Osteoblast (primary cell): ENCODE results near the gene ACAD8. TPM values are rescaled to one million over a fixed set of nuclear protein-coding genes. Genes with fewer than 3 reads are reported as not detected.
A peak's percentile ranks its signal among the peaks of the same experiment; 100 is the strongest.

Experiments used
- DNase-seq: peaks from one replicate; pipeline ENCODE4 v3.0.0; 2011; ENCODE audit warnings: low spot score, mixed read lengths; ENCODE audit not compliant: insufficient read length; ENCODE audit errors: missing footprints
- H2AFZ ChIP-seq: 2 replicates; pipeline ENCODE4 v1.6.0; 2011; ENCODE audit warnings: mild to moderate bottlenecking, low read length
- H3K27ac ChIP-seq: 2 replicates; pipeline ENCODE4 v1.5.1; 2011; ENCODE audit warnings: mild to moderate bottlenecking, low read depth, low read length, moderate library complexity
- H3K27me3 ChIP-seq: 2 replicates; pipeline ENCODE4 v1.6.0; 2012; ENCODE audit warnings: mild to moderate bottlenecking, control low read depth, inconsistent platforms, low read length, moderate library complexity; ENCODE audit not compliant: insufficient read depth
- H3K36me3 ChIP-seq: 2 replicates; pipeline ENCODE4 v1.5.1; 2011; ENCODE audit warnings: mild to moderate bottlenecking, low read length, control low read depth, moderate library complexity; ENCODE audit not compliant: insufficient read depth
- H3K4me1 ChIP-seq: 2 replicates; pipeline ENCODE4 v1.5.1; 2011; ENCODE audit warnings: mild to moderate bottlenecking, low read length, control low read depth, moderate library complexity; ENCODE audit not compliant: insufficient read depth
- H3K4me2 ChIP-seq: 2 replicates; pipeline ENCODE4 v1.6.0; 2011; ENCODE audit warnings: mild to moderate bottlenecking, low read length; ENCODE audit not compliant: insufficient read depth
- H3K4me3 ChIP-seq: fragments of 200-600 bp; sonication (generic); 3 replicates; pipeline ENCODE4 v1.5.1; 2012; ENCODE audit warnings: mild to moderate bottlenecking, low read length, inconsistent platforms; ENCODE audit not compliant: insufficient read depth
- H3K79me2 ChIP-seq: 2 replicates; pipeline ENCODE4 v1.6.0; 2012; ENCODE audit warnings: mild to moderate bottlenecking, low read length, control low read depth, inconsistent platforms; ENCODE audit not compliant: insufficient read depth
- H3K9me3 ChIP-seq: 2 replicates; pipeline ENCODE4 v1.5.1; 2011; ENCODE audit warnings: low read depth, low read length, control low read depth
- H4K20me1 ChIP-seq: 2 replicates; pipeline ENCODE4 v1.6.0; 2012; ENCODE audit warnings: mild to moderate bottlenecking, low read length, control low read depth; ENCODE audit not compliant: insufficient read depth
- total RNA-seq: library from RNA; depleted of rRNA; stranded (reverse); fragments of >200 nt; gene quantifications from 2 replicates; pipeline ENCODE4 v1.2.3, GENCODE V29; 2012
- TF ChIP-seq, protein P1 (sequence below): IDR thresholded peaks from 2 replicates; pipeline ENCODE4 v1.5.1; 2011; ENCODE audit warnings: mild to moderate bottlenecking, low read depth, low read length, moderate library complexity; ENCODE audit errors: extremely low read depth

ACAD8 gene
- total RNA-seq, 1 donor: 17.7 TPM

DNA sequence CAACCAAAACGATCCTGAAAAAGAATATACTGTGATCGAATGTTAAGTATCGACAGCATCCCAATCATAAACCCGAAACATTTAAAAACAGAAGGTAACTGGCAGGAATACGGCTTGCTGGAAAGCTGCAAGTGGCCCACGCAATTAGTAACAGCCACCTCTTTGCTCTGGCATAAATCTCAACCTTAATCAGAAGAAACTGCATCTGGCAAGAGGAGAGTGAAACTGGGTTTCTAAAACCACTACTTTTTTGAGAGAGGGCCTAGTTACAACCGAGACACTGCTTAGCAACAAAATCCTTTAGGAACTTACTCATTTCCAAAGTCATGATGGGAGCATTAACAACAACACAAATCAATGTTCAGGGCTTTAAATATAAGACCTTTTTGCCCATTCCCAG, 37.5 kb upstream of the ACAD8 start:
- no peak for DNase-seq
- Histone ChIP-seq H4K20me1 (no peaks in the 10 kb centered on the region), H3K79me2 (peaks cover 57% of the 10 kb centered on the region), H3K4me3 (no peak overlapping the region), H3K27me3 (no peaks in the 10 kb centered on the region), H3K4me2 (no peak overlapping the region), H3K27ac (no peak overlapping the region), H2AFZ (peak overlapping the region; percentile 49), H3K36me3 (peaks cover 13% of the 10 kb centered on the region), H3K9me3 (no peaks in the 10 kb centered on the region), H3K4me1 (no peaks in the 10 kb centered on the region)
- TF ChIP-seq, protein P1, sequence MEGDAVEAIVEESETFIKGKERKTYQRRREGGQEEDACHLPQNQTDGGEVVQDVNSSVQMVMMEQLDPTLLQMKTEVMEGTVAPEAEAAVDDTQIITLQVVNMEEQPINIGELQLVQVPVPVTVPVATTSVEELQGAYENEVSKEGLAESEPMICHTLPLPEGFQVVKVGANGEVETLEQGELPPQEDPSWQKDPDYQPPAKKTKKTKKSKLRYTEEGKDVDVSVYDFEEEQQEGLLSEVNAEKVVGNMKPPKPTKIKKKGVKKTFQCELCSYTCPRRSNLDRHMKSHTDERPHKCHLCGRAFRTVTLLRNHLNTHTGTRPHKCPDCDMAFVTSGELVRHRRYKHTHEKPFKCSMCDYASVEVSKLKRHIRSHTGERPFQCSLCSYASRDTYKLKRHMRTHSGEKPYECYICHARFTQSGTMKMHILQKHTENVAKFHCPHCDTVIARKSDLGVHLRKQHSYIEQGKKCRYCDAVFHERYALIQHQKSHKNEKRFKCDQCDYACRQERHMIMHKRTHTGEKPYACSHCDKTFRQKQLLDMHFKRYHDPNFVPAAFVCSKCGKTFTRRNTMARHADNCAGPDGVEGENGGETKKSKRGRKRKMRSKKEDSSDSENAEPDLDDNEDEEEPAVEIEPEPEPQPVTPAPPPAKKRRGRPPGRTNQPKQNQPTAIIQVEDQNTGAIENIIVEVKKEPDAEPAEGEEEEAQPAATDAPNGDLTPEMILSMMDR: no peak

DNA sequence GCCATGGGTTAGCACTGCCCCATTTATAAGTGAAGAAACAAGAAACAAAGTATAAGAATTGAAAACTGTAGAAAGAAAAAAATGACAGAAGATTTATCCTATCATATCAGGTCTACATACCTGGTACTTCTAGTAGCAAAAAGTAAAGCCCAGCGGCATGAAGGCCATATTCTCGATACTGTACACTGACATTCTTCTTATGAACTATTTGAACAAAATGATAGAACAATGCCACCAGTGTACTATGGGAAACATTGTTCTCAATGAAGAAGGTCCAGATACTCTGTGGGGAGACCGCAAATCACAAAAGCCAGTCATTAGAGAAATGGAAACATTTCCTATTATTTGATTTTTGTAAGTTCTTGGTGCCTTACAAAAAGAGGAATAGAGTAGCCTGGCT, 36.6 kb upstream of the ACAD8 start:
- H3K79me2 ChIP-seq: peaks cover 61% of the 10 kb centered on the region
- no peaks in the 10 kb centered on the region for H3K4me1 ChIP-seq
- no peak for DNase-seq
- no peaks in the 10 kb centered on the region for H3K9me3 ChIP-seq
- TF ChIP-seq, protein P1: no peak
- no peak overlapping the region for H2AFZ ChIP-seq
- no peak overlapping the region for H3K4me3 ChIP-seq
- H3K4me2 ChIP-seq: no peak overlapping the region
- H4K20me1 ChIP-seq: no peaks in the 10 kb centered on the region
- H3K27ac ChIP-seq: no peak overlapping the region
- no peaks in the 10 kb centered on the region for H3K27me3 ChIP-seq
- peaks cover 13% of the 10 kb centered on the region for H3K36me3 ChIP-seq

DNA sequence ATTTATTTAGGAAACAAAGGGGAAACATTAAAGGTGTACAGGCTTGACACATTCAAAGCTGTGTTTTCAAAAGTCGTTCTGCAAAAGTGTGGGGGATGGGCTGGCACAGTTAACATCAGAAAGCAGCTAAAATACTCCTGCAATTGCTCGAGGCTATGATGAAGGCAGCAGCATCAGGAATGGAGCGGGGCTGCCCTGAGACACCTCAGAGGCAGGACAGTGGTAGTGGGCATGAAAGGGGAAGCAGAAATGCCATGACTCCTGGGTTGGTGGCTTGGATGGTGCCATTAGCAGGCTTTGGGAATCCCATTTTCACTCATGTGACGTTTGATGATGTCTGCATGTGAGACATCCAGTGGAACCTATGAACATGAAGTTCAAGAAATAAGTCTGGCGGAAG, 30.2 kb upstream of the ACAD8 start:
- Histone ChIP-seq H3K27me3 (no peaks in the 10 kb centered on the region), H3K27ac (peak overlapping the region; percentile 94), H4K20me1 (peaks cover 27% of the 10 kb centered on the region), H2AFZ (peak overlapping the region; percentile 63), H3K9me3 (no peaks in the 10 kb centered on the region), H3K4me2 (peak overlapping the region; percentile 99), H3K4me1 (peaks cover 20% of the 10 kb centered on the region), H3K36me3 (peaks cover 10% of the 10 kb centered on the region), H3K79me2 (peaks cover 75% of the 10 kb centered on the region), H3K4me3 (peak overlapping the region; percentile 97)
- TF ChIP-seq, protein P1: no peak
- DNase-seq: no peak

DNA sequence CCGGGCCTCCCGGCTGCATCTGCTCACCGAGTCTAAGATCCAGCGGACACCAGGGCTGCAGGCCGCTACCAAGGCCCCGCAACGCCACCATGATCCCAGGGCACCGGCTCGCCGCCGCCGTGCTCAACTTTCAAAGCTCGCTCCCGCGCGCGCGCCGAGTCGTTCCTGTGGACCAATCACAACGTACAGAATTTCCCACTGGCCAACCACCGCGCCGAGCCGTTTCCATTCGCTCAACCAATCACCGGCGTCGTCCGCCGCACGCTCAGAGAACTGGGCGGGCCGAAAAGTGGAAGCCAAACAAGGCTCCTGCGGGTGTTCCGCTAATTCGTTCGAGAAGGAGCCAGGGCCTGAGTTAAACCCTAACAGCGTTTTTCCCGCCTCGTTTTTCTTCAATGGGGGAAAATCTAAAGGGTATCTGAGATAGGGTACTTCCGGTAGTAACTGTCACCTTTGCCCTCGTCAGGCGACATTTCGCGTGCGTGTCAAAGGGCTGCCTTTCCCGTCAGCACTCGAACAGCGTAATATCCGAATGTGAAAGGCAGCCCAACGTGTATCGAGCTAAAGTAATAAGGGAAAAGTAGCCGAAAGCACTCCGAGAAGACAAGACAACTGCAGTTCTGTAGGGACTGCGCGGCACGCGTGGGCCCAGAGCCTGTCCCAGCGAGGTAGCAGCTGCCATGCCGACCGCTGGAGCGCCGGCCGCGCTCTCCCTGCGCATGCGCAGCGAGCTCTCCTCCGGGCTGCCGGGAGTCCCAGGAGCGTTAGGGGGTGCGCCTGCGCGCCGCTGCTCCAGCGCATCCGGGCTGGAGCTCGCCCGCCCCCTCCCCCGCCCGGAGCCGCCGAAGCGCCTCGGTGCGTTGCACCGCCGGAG, 29.3 kb upstream of the ACAD8 start, which contains the start of the genes NCAPD3 and VPS26B:
TSS of gene NCAPD3 (minus strand) at position 132 of the 874 bp plus-strand sequence. CDS start at position 91, 41 bp downstream.
TSS of gene VPS26B (plus strand) at position 836 of the 874 bp plus-strand sequence. CDS start 452 bp downstream, outside the sequence.
- TF ChIP-seq, protein P1: no peak

More for the DNA sequence above, 29.3 kb upstream of the ACAD8 start, which contains the start of the genes NCAPD3 and VPS26B:
- Histone ChIP-seq H4K20me1 (peaks cover 34% of the 10 kb centered on the region), H3K4me1 (peaks cover 20% of the 10 kb centered on the region), H3K79me2 (peaks cover 80% of the 10 kb centered on the region), H3K36me3 (peaks cover 8% of the 10 kb centered on the region), H3K27me3 (no peaks in the 10 kb centered on the region), H3K4me3 (peak within 1 kb of the TSS; percentile 97), H3K27ac (peak within 1 kb of the TSS; percentile 94), H3K9me3 (no peaks in the 10 kb centered on the region), H2AFZ (peak within 1 kb of the TSS; percentile 99), H3K4me2 (peak within 1 kb of the TSS; percentile 99)
- DNase-seq: peak; percentile 100
